Measurements from ENCODE around the gene CSMD2.

The CSMD2 gene

DNA sequence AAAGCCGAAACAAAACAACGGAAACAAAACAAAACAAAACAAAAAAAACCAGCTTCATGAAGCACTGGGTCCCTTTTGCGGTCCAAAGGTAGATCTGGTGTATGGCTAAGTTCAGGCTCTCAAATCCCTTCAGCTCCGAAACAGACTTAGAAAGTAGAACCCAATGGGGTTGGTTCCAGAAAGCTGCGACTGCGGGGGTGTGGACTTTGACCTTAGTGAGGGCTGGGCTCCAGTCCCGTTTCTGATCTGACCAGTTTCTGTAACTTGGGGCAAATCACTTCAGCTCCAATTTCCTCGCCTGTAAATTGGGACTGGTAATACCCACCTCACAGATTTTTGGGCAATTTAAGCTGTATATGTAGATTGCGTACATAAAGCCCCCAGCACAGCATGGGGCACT lies 587.4 kb downstream of the CSMD2 start:
- H3K27me3 Mint-ChIP-seq: peaks cover 6% of the 10 kb centered on the region
- CTCF ChIA-PET: no interaction called here
- DNase-seq: no peak

DNA sequence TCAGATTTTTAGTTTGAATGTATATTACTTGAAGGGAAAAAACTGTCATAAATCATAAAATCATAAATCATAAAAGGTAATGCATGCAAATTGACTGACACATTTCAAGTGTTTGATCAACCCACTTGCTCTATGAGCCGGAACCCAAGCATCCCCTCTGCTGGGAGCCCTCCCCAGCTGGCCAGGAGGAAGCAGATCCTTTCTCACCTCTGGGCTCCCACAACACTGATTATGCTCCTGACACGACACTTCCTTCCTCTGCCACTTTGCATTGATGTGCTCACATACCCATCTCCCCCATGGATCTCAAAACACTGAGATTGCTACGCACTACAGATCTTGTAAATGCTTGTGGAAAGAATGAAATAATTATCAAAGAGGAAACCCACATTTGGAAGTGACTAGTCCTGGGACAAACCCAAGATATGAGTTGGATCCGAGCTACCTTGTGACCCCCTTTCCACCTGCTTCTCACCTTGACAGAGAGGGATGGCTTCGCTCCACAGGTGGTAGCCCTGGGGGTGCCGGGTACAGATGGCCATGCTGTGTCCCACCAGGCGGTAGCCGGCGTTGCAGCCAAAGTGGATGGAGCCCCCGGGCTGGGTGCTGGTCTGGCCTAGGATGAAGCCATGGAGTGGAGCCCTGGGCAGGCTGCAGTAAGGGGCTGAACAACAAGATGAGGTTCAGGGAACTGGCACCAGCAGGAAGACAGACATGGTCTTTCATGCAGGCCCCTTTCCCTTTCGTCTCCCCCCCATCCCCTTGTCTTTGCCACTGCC lies 588.0 kb downstream of the CSMD2 start:
- CTCF ChIA-PET: no interaction called here
- no peaks in the 10 kb centered on the region for H3K4me1 Mint-ChIP-seq
- no peak overlapping the region for H3K27ac Mint-ChIP-seq
- no peak for DNase-seq
- no peak overlapping the region for H3K4me3 Mint-ChIP-seq
- no peaks in the 10 kb centered on the region for H3K36me3 Mint-ChIP-seq
- H3K9me3 Mint-ChIP-seq: no peaks in the 10 kb centered on the region
- peaks cover 6% of the 10 kb centered on the region for H3K27me3 Mint-ChIP-seq

More for the DNA sequence above, 587.4 kb downstream of the CSMD2 start:
- Mint-ChIP-seq H3K9me3 (no peaks in the 10 kb centered on the region), H3K36me3 (no peaks in the 10 kb centered on the region), H3K4me1 (no peaks in the 10 kb centered on the region), H3K4me3 (no peak overlapping the region), H3K27ac (no peak overlapping the region)

DNA sequence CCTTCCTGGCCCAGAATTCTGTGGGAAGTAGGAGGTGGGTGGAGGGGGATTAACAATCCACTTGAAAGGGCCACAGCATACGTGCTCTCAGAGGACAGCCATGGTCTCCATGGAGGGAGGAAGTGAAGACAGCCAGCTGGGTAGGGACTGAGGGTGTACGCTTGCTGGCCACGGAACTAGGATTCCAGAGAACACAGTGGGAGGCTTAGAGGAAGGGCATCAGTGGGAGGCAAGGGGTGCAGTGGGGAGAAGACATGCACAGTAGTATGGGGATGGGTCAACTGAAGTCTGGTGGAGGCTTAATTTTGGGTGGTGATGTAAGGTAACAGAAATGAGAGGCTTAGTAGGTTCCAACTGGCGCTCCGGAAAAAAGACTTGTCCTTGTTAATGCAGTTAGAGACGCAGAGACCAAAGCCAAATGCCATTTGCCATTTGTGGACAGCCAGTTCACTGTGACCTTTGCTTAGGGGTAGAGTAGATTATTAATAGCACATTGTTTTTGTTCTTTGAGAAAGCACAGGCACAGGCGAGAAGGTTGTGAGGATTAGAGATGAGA lies 589.6 kb downstream of the CSMD2 start:
- Mint-ChIP-seq H3K4me1 (no peaks in the 10 kb centered on the region), H3K27ac (no peak overlapping the region), H3K27me3 (peaks cover 6% of the 10 kb centered on the region), H3K36me3 (no peaks in the 10 kb centered on the region), H3K4me3 (no peak overlapping the region), H3K9me3 (no peaks in the 10 kb centered on the region)
- CTCF ChIA-PET: no interaction called here
- no peak for DNase-seq

DNA sequence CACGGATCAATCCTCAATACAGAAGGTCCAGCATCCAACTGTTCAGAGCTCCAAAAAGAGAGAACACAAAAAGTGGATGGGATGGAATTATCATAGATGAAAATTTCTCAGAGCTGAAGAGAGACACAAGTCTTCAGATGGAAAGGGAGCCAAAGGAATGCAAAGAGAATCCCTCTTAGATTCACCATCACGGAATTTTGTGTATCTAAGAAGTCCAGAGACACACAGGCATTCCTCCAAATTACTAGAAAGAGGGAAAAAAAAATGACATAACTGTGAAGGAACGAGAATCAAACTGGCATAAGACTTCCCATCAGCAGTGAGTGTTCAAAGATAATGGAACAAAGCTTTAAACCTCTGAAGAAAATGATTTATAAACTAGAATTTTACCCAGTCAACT lies 591.4 kb downstream of the CSMD2 start:
- no peak for DNase-seq
- no peak overlapping the region for H3K4me3 Mint-ChIP-seq
- CTCF ChIA-PET: interaction anchor here (0.6 kb wide), 1 partner anchor 153 kb away, joined by 3 read pairs; no protein-coding TSS in a partner anchor
- H3K4me1 Mint-ChIP-seq: no peaks in the 10 kb centered on the region
- no peaks in the 10 kb centered on the region for H3K9me3 Mint-ChIP-seq
- H3K27ac Mint-ChIP-seq: no peak overlapping the region
- peaks cover 6% of the 10 kb centered on the region for H3K27me3 Mint-ChIP-seq
- H3K36me3 Mint-ChIP-seq: no peaks in the 10 kb centered on the region

GRCh38 chr1:33572387-33572786 lies 592.6 kb downstream of the CSMD2 start:
- H3K9me3 Mint-ChIP-seq: no peaks in the 10 kb centered on the region
- H3K27me3 Mint-ChIP-seq: peaks cover 6% of the 10 kb centered on the region
- no peak overlapping the region for H3K4me3 Mint-ChIP-seq
- H3K27ac Mint-ChIP-seq: no peak overlapping the region
- no peak for DNase-seq
- H3K4me1 Mint-ChIP-seq: no peaks in the 10 kb centered on the region
- CTCF ChIA-PET: no interaction called here
- no peaks in the 10 kb centered on the region for H3K36me3 Mint-ChIP-seq

- no peak overlapping the region for H3K27ac Mint-ChIP-seq
- CTCF ChIA-PET: no interaction called here
- H3K4me1 Mint-ChIP-seq: no peaks in the 10 kb centered on the region
- no peak overlapping the region for H3K4me3 Mint-ChIP-seq
- no peaks in the 10 kb centered on the region for H3K9me3 Mint-ChIP-seq
- peaks cover 5% of the 10 kb centered on the region for H3K27me3 Mint-ChIP-seq
- no peaks in the 10 kb centered on the region for H3K36me3 Mint-ChIP-seq
- DNase-seq: no peak
Observed at GRCh38 chr1:33569331-33569730, 595.7 kb downstream of the CSMD2 start.

DNA sequence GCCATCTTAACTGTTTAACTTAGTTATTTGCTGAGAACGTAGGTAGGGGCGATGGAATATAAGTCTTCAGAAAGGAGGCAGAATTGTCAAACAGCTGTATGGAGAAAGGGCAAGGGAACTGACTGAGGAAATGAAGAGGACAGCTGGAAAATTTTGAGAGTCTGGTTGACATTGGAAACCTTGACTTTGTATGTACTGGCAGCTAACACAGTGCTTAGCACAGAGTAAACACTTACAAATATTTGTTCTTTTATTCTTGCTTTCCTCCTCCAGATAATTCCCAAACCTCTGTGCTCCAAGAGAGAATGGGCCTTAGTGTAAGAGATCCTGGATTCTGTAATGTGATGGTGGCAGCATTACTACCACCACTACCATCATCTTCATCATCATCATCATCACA lies 601.3 kb downstream of the CSMD2 start:
- no peak overlapping the region for H3K4me3 Mint-ChIP-seq
- no peaks in the 10 kb centered on the region for H3K9me3 Mint-ChIP-seq
- no peaks in the 10 kb centered on the region for H3K4me1 Mint-ChIP-seq
- peaks cover 12% of the 10 kb centered on the region for H3K27me3 Mint-ChIP-seq
- no peak overlapping the region for H3K27ac Mint-ChIP-seq
- CTCF ChIA-PET: no interaction called here
- no peak for DNase-seq
- H3K36me3 Mint-ChIP-seq: no peaks in the 10 kb centered on the region

DNA sequence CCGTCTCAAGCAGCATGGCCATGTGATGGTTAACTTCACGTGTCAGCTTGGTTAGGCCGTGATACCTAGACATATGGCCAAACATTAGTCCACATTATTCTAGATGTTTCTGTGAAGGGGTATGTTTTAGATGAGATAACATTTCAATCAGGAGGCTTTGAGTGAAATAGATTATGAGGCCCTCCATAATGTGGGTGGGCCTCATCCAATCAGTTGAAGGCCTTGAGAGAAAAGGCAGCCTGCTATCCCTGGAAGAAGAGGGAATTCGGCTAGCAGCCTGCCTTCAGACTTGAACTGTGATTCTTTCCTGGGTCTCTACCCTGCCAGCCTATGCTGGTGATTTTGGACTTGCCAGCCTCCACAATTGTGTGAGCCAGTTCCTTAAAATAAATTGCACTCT lies 602.5 kb downstream of the CSMD2 start:
- H3K27me3 Mint-ChIP-seq: peaks cover 12% of the 10 kb centered on the region
- no peak overlapping the region for H3K27ac Mint-ChIP-seq
- DNase-seq: no peak
- no peaks in the 10 kb centered on the region for H3K9me3 Mint-ChIP-seq
- CTCF ChIA-PET: no interaction called here
- no peak overlapping the region for H3K4me3 Mint-ChIP-seq
- no peaks in the 10 kb centered on the region for H3K36me3 Mint-ChIP-seq
- no peaks in the 10 kb centered on the region for H3K4me1 Mint-ChIP-seq

DNA sequence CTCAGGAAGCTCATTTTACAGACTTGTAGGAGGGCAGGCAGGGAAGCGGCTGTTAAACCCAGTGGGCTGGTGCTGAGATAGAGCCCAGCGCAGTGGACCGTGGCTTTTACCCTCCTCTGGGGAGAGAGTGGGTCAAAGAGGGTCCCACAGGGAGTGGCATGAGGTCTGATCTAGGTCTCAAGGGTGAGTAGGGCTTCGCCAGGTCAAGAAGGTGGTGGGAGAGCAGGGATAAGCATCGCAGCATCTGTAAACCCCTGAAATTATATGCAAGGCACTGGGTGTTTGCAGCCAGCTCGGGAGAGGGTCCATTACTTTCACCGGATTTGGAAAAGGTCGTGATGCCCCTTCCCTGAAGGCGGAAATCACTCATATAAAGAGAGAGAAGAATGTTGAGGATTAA lies 603.5 kb downstream of the CSMD2 start:
- Mint-ChIP-seq H3K9me3 (no peaks in the 10 kb centered on the region), H3K36me3 (no peaks in the 10 kb centered on the region), H3K27me3 (peaks cover 12% of the 10 kb centered on the region), H3K4me3 (no peak overlapping the region), H3K4me1 (no peaks in the 10 kb centered on the region), H3K27ac (no peak overlapping the region)
- DNase-seq: no peak
- CTCF ChIA-PET: no interaction called here

GRCh38 chr1:33560680-33561079 lies 604.4 kb downstream of the CSMD2 start:
- H3K36me3 Mint-ChIP-seq: no peaks in the 10 kb centered on the region
- CTCF ChIA-PET: no interaction called here
- no peaks in the 10 kb centered on the region for H3K9me3 Mint-ChIP-seq
- H3K4me3 Mint-ChIP-seq: no peak overlapping the region
- no peak for DNase-seq
- no peak overlapping the region for H3K27ac Mint-ChIP-seq
- peaks cover 10% of the 10 kb centered on the region for H3K27me3 Mint-ChIP-seq
- H3K4me1 Mint-ChIP-seq: no peaks in the 10 kb centered on the region

DNA sequence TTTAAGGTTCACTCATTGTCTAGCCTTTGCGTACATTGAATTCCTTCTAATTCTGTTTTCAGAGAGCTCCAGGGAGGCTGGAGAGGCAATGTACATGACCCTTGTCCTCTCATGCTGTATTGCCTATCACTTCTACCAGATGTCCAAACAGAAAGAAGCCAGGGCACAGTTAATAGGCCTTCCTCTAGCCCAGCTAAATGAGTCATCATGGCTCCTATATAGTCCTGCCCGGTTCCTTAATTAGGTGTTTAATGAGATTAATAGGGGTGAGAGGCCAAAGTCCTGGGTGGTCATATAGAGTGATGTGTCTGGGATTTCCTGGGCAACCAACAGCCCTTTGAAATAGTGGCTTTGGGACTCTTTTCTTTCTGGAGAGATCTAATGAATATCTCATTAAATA lies 616.3 kb downstream of the CSMD2 start:
- CTCF ChIA-PET: no interaction called here
- peaks cover 3% of the 10 kb centered on the region for H3K9me3 Mint-ChIP-seq
- no peak overlapping the region for H3K4me3 Mint-ChIP-seq
- H3K27ac Mint-ChIP-seq: no peak overlapping the region
- H3K27me3 Mint-ChIP-seq: peaks cover 6% of the 10 kb centered on the region
- no peaks in the 10 kb centered on the region for H3K4me1 Mint-ChIP-seq
- no peaks in the 10 kb centered on the region for H3K36me3 Mint-ChIP-seq
- DNase-seq: no peak

GRCh38 chr1:33548319-33548718 lies 616.7 kb downstream of the CSMD2 start:
- H3K9me3 Mint-ChIP-seq: peaks cover 3% of the 10 kb centered on the region
- CTCF ChIA-PET: no interaction called here
- no peak overlapping the region for H3K4me3 Mint-ChIP-seq
- H3K27ac Mint-ChIP-seq: no peak overlapping the region
- H3K4me1 Mint-ChIP-seq: no peaks in the 10 kb centered on the region
- DNase-seq: no peak
- H3K27me3 Mint-ChIP-seq: peaks cover 6% of the 10 kb centered on the region
- H3K36me3 Mint-ChIP-seq: no peaks in the 10 kb centered on the region

GRCh38 chr1:33547576-33547975 lies 617.5 kb downstream of the CSMD2 start:
- H3K4me1 Mint-ChIP-seq: no peaks in the 10 kb centered on the region
- CTCF ChIA-PET: no interaction called here

DNA sequence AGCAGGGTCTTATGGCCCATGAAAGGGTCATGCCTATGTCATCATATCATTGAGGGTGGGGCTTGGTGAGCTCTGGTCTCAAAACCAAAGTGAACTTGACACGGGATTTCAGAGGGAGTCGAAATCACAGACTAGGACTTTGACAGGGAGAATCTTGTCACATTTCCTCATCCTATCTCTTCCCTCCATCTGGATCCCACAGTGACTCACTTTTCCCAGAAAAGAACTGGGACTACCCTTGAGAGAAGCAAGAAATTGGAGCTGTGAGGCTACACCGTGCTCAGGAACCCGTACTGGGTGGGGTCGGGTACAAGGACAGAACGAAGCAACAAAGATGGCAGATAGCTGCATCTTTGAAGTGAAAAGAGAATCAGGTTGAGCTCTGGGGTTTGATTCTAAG lies 623.1 kb downstream of the CSMD2 start:
- no peak for DNase-seq
- Mint-ChIP-seq H3K9me3 (no peaks in the 10 kb centered on the region), H3K36me3 (no peaks in the 10 kb centered on the region), H3K27me3 (peaks cover 1% of the 10 kb centered on the region), H3K27ac (no peak overlapping the region), H3K4me1 (no peaks in the 10 kb centered on the region), H3K4me3 (no peak overlapping the region)
- CTCF ChIA-PET: no interaction called here

More at GRCh38 chr1:33547576-33547975, 617.5 kb downstream of the CSMD2 start:
- Mint-ChIP-seq H3K27ac (no peak overlapping the region), H3K27me3 (peaks cover 6% of the 10 kb centered on the region), H3K9me3 (peaks cover 3% of the 10 kb centered on the region), H3K4me3 (no peak overlapping the region), H3K36me3 (no peaks in the 10 kb centered on the region)
- DNase-seq: no peak

- no peak overlapping the region for H3K4me3 Mint-ChIP-seq
- no peak for DNase-seq
- no peak overlapping the region for H3K27ac Mint-ChIP-seq
- no peaks in the 10 kb centered on the region for H3K9me3 Mint-ChIP-seq
- CTCF ChIA-PET: no interaction called here
- H3K4me1 Mint-ChIP-seq: no peaks in the 10 kb centered on the region
- H3K27me3 Mint-ChIP-seq: peaks cover 2% of the 10 kb centered on the region
- H3K36me3 Mint-ChIP-seq: no peaks in the 10 kb centered on the region
Observed at GRCh38 chr1:33537885-33538284, 627.1 kb downstream of the CSMD2 start.
